NOMO-1 treated with dmso at 0.1 percent for 144 hours (cell line): ENCODE measurements around the gene EFCAB5.

Source experiments
- DNase-seq: peaks from one replicate; lab custom pipeline; 2025; ENCODE audit not compliant: unreplicated experiment; lab: John Stamatoyannopoulos, UW

EFCAB5 gene

DNA sequence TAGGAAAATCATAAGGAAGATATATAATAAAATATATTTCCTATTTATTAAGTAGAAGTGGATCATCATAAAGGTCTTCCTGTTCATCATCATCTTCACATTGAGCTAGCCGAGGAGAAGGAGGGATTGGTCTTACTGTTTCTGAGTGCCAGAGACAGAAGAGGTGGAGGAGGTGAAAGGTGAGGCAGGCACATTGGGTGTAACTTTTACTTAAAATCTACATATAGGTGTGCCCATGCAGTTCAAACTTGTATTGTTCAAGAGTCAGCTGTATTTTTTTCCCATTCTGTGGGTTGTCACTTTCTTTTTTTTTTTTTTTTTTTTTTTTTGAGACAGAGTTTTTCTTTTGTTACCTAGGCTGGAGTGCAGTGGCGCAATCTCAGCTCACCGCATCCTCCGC is 210.0 kb downstream of the EFCAB5 start:
- DNase-seq, result no peak

DNA sequence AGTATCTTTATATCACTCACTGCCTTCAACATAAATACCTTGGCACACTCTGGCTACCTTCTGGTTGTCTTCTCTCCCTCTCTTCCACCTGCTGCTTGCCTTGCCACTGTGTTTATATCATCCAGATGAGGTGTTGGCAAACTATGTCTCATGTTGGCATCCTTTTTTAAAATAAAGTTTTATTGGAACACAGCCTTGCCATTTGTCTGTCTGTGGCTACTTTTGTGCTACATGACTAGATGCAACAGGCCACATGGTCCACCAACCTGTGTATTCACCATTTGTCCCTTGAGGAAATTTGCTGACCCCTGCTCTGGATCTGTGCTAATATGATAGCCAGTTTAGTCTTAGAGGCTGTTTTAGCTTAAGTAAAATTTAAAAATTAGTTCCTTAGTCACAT is 212.0 kb downstream of the EFCAB5 start:
- no peak for DNase-seq

DNA sequence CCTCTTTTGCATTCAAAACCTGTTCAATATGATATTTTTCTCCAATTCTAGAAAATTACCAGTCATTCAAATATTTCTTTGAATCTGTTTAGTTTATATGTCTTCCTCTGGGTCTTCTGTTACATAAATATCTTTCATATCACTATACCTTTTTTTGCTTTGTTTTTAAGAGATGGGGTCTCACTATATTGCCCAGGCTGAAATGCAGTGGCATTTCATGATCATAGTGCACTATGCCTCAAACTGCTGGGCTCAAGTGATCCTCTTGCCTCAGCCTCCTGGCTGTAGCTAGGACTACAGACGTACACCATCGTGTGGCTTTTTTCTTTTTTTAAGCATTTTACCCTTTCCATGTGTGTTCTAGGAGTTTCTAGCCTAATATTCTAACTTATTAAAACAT is 214.0 kb downstream of the EFCAB5 start:
- no peak for DNase-seq
